ENCODE results near the gene ACTR10.

Gene ACTR10

GRCh38 chr14:58282925-58283593 is 83.1 kb downstream of the ACTR10 start:
- no peak for DNase-seq

- no peak for DNase-seq
These were observed 83.8 kb downstream of the ACTR10 start for GRCh38 chr14:58283730-58284129.

GRCh38 chr14:58285132-58285531 is 85.2 kb downstream of the ACTR10 start:
- no peak for DNase-seq
